MM.1S (cell line): ENCODE results near the gene SH3RF3.

Experiments
- CTCF ChIP-seq: fragments of 300-600 bp; sonication (generic); IDR thresholded peaks from 2 replicates; pipeline ENCODE4 v1.5.1; 2016; ENCODE audit warnings: antibody characterized with exemption, low read length, mixed read lengths
- EZH2 ChIP-seq: fragments of 300-600 bp; sonication (generic); optimal IDR thresholded peaks from 2 replicates; pipeline ENCODE3; 2017; ENCODE audit warnings: low read depth, mild to moderate bottlenecking, antibody characterized with exemption, low read length, mixed read lengths
- EZH2phosphoT487 ChIP-seq: fragments of 300-600 bp; sonication (generic); IDR thresholded peaks from 2 replicates; pipeline ENCODE4 v1.6.1; 2018; ENCODE audit warnings: antibody characterized with exemption, low read length

GRCh38 chr2:109236147-109236546 is 107.1 kb downstream of the SH3RF3 start:
- TF ChIP-seq CTCF (no peak), EZH2 (no peak), EZH2phosphoT487 (no peak)
